GM12892 (cell line): Measurements from ENCODE around the gene SLC2A9.

Source experiments
- DNase-seq: peaks from one replicate; pipeline ENCODE4 v3.0.0; 2011; ENCODE audit not compliant: insufficient read length
- FAIRE-seq: peaks from 2 replicates; lab custom pipeline; 2011; peaks lifted over from hg19 to GRCh38; lab: Jason Lieb, UNC
- POLR2A ChIP-seq: IDR thresholded peaks from 2 replicates; pipeline ENCODE4 v1.6.1; 2011; ENCODE audit warnings: low read depth, low read length, control low read depth
- POLR2AphosphoS5 ChIP-seq: IDR thresholded peaks from 2 replicates; pipeline ENCODE4 v1.6.1; 2011; ENCODE audit warnings: low read depth, low read length, control low read depth
- TAF1 ChIP-seq: IDR thresholded peaks from 2 replicates; pipeline ENCODE4 v1.6.1; 2011; ENCODE audit warnings: low read depth, mild to moderate bottlenecking, control low read depth, low read length, borderline replicate concordance

SLC2A9 gene

GRCh38 chr4:9944431-9945425, 76.6 kb downstream of the SLC2A9 start:
- FAIRE-seq (no peak), DNase-seq (no peak)
- TF ChIP-seq POLR2A, result no peak
- TF ChIP-seq TAF1, result no peak
- no peak for TF ChIP-seq POLR2AphosphoS5

DNA sequence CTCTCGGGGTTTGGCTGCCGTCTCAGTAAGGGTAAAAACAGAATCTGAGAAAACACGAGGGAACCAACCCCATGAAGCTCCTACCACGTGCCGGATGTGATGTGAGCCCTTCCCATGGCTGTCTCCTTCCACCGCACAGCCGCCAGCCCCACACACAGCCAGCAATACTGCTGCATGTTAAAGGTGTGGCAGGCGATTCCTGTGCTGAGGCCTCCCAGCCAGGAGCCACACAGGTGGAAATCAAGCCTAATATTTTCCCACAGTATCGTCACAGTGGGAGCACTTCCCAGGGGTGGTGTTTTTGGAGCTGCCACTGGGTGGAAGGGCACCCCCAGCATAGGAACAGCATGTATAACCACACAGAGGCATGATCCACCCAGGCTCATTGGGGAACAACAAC, 77.5 kb downstream of the SLC2A9 start:
- FAIRE-seq (no peak), DNase-seq (no peak)
- TF ChIP-seq POLR2AphosphoS5 (no peak), POLR2A (no peak), TAF1 (no peak)

DNA sequence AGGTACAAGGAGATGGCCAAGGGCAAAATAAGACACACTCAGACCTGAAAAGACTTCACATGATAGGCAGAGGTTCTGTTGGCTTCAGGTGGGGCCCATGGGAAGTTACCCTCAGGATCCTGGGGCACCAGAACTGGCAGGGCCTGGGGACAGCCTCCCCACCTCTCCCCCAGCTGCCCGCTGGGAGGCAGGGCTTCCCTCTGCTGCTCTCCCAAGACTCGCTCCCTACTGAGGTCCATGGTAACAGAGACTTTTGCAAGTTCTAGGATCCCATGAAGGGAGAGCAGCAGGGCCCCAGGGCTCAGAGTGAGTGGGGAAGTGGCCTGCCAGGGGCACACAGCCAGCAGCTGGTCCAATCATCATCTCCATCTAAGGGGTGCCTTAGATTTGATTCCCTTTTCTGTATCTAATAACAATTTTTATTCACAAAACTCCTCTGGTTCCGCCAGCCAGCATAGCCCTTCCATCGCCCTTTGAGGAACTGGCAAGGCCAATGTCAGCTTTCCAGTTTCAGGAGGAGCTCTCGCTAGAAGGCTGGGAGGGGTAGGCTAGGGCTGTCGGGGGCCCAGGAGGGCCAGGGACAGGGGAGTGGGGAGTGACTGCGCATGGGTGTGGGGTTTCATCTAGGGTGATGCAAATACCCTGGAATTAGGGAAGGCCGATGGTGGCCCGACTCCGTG, 78.2 kb downstream of the SLC2A9 start:
- FAIRE-seq (no peak), DNase-seq (no peak)

DNA sequence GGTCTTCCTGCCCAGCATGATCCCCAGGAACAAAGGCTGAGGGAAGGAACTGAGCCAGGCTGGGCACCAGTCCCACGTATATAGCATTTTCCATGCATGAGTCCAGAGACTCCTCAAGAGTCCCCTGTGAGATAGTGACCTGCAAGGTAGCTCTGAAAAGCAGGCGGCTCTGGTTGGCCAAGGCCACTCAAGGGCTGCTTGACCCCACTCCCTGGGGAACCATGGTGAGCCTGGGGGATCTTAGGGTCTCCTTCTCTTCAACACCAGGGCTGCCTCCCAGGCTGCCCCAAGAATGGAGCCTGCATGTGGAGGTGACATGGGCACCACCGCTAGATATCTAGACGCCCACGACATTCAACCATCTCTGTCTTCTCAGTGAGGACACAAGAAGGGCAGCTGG, 79.2 kb downstream of the SLC2A9 start:
- DNase-seq (no peak), FAIRE-seq (no peak)

More for the DNA sequence above, 78.2 kb downstream of the SLC2A9 start:
- TF ChIP-seq POLR2AphosphoS5 (no peak), TAF1 (no peak), POLR2A (no peak)

GRCh38 chr4:9940041-9940440, 81.3 kb downstream of the SLC2A9 start:
- TF ChIP-seq POLR2A (no peak), TAF1 (no peak), POLR2AphosphoS5 (no peak)
- DNase-seq (no peak), FAIRE-seq (no peak)

More for the DNA sequence above, 79.2 kb downstream of the SLC2A9 start:
- TF ChIP-seq POLR2AphosphoS5 (no peak), TAF1 (no peak), POLR2A (no peak)

DNA sequence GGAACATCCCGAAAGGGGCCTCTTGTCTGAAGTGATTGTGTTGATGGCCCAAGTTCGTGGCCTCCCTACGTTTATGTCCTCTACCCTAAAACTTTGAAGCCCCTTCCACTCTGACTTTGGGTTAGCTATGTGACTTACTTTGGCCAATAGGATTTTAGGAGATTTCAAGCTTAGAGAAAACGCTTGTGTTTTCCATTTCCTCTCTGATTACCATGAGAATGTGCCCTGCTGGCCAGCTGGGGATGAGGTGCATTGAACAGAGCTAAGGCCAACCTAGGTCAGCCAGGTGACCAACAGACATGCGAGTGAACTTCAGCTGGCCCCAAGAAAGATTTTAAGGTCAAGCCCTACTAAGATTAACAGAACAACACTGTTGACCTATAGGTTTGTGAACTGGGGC, 82.4 kb downstream of the SLC2A9 start:
- DNase-seq (no peak), FAIRE-seq (no peak)
- no peak for TF ChIP-seq POLR2A
- TF ChIP-seq POLR2AphosphoS5, result no peak
- no peak for TF ChIP-seq TAF1

GRCh38 chr4:9937078-9937477, 84.2 kb downstream of the SLC2A9 start:
- TF ChIP-seq POLR2A, result no peak
- TF ChIP-seq TAF1, result no peak
- no peak for TF ChIP-seq POLR2AphosphoS5
- FAIRE-seq (no peak), DNase-seq (no peak)

GRCh38 chr4:9936129-9936644, 85.1 kb downstream of the SLC2A9 start:
- TF ChIP-seq POLR2A (no peak), POLR2AphosphoS5 (no peak), TAF1 (no peak)
- FAIRE-seq (no peak), DNase-seq (no peak)

GRCh38 chr4:9933956-9934355, 87.3 kb downstream of the SLC2A9 start:
- TF ChIP-seq POLR2A (no peak), TAF1 (no peak), POLR2AphosphoS5 (no peak)
- FAIRE-seq (no peak), DNase-seq (no peak)

DNA sequence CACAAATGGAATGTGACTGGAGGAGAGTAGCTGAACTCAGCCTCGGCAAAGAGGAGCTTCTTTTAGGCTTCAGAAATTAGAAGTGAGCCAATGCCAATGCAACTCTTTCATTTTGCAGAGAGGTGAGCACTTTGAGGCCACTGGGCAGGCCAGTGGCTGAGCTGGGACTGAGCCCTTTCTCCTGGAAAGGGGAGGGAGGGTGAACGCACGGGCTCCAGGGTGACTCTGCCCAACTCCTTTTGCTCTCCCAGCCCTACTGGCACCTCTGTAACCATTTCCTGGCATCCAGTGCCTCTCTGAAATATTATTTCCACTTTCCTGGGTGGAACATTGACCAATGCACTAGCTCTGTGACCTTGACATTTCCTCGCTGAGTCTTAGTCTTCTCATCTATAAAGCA, 88.1 kb downstream of the SLC2A9 start:
- FAIRE-seq, result no peak

GRCh38 chr4:9932771-9933170, 88.5 kb downstream of the SLC2A9 start:
- no peak for DNase-seq
- TF ChIP-seq POLR2AphosphoS5 (no peak), TAF1 (no peak), POLR2A (no peak)
- no peak for FAIRE-seq

More for the DNA sequence above, 88.1 kb downstream of the SLC2A9 start:
- no peak for DNase-seq
- TF ChIP-seq POLR2AphosphoS5 (no peak), POLR2A (no peak), TAF1 (no peak)
